Smooth muscle cell (in vitro differentiated cells): Measurements from ENCODE around the gene SUDS3. TPM values are rescaled to one million over a fixed set of nuclear protein-coding genes. Genes with fewer than 3 reads are reported as not detected.

Experiments used
- DNase-seq: peaks from one replicate; lab custom pipeline; 2025; ENCODE audit not compliant: unreplicated experiment; lab: John Stamatoyannopoulos, UW
- H2AFZ ChIP-seq: fragments of 200-600 bp; sonication (generic); 2 replicates; pipeline ENCODE4 v1.6.0; 2016; ENCODE audit warnings: antibody characterized with exemption, low read depth, mild to moderate bottlenecking
- H3F3A ChIP-seq: fragments of 200-600 bp; sonication (generic); 2 replicates; pipeline ENCODE4 v1.6.0; 2017; ENCODE audit warnings: antibody characterized with exemption, low read depth
- H3K27ac ChIP-seq: fragments of 200-600 bp; sonication (generic); 2 replicates; pipeline ENCODE4 v1.5.1; 2016; ENCODE audit warnings: low read depth, mild to moderate bottlenecking
- H3K27me3 ChIP-seq: fragments of 200-600 bp; sonication (generic); 2 replicates; pipeline ENCODE4 v1.6.1; 2016; ENCODE audit warnings: low read depth, mild to moderate bottlenecking
- H3K36me3 ChIP-seq: fragments of 200-600 bp; sonication (generic); 2 replicates; pipeline ENCODE4 v1.5.1; 2016; ENCODE audit warnings: low read depth
- H3K4me1 ChIP-seq: fragments of 200-600 bp; sonication (generic); 2 replicates; pipeline ENCODE4 v1.5.1; 2016; ENCODE audit warnings: low read depth
- H3K4me2 ChIP-seq: fragments of 200-600 bp; sonication (generic); 2 replicates; pipeline ENCODE4 v1.6.0; 2016; ENCODE audit warnings: mild to moderate bottlenecking
- H3K4me3 ChIP-seq: fragments of 200-600 bp; sonication (generic); 2 replicates; pipeline ENCODE4 v1.5.1; 2016; ENCODE audit warnings: mild to moderate bottlenecking
- H3K79me2 ChIP-seq: fragments of 200-600 bp; sonication (generic); 2 replicates; pipeline ENCODE4 v1.6.0; 2016; ENCODE audit warnings: low read depth, mild to moderate bottlenecking
- H3K9ac ChIP-seq: fragments of 200-600 bp; sonication (generic); 2 replicates; pipeline ENCODE4 v1.6.0; 2016; ENCODE audit warnings: low read depth
- H3K9me3 ChIP-seq: fragments of 200-600 bp; sonication (generic); replicated peaks from 2 replicates; pipeline ENCODE4 v1.5.1; 2016; ENCODE audit warnings: low read depth
- H4K20me1 ChIP-seq: fragments of 200-600 bp; sonication (generic); 2 replicates; pipeline ENCODE4 v1.6.0; 2016; ENCODE audit warnings: low read depth
- CTCF ChIP-seq: fragments of 200-600 bp; sonication (generic); IDR thresholded peaks from 2 replicates; pipeline ENCODE4 v1.5.1; 2017; ENCODE audit warnings: borderline replicate concordance, mild to moderate bottlenecking, antibody characterized with exemption; ENCODE audit not compliant: insufficient read depth, poor library complexity, severe bottlenecking
- WGBS: methylation state at CpG from one replicate; pipeline ENCODE4 v1.1.7; 2016; ENCODE audit warnings: low lambda C conversion rate; 5-methylcytosine and 5-hydroxymethylcytosine counted together
- polyA plus RNA-seq: library from polyadenylated mRNA; unstranded; fragments of >200 nt; fragmentation: Nextera tagmentation; extraction: Ambion mirVana; gene quantifications from 2 replicates; pipeline ENCODE4 v1.2.1, GENCODE V29; 2016
- total RNA-seq: library from RNA; depleted of rRNA; stranded (reverse); fragments of >200 nt; gene quantifications from 2 replicates; pipeline ENCODE4 v1.2.3, GENCODE V29; 2014

Gene SUDS3
- total and polyA plus RNA-seq, 2 experiments from 2014 or later = 11.4 to 58.2 TPM

GRCh38 chr12:118397708-118398440 lies 21.5 kb downstream of the SUDS3 start:
- H3K36me3 ChIP-seq = peaks cover 16% of the 10 kb centered on the region
- WGBS = 96% methylated on average over 10 of the region's 10 CpGs
- no peak for DNase-seq

GRCh38 chr12:118398524-118398923 lies 22.2 kb downstream of the SUDS3 start:
- Histone ChIP-seq H3K4me1 (no peaks in the 10 kb centered on the region), H3K79me2 (no peaks in the 10 kb centered on the region), H3F3A (no peaks in the 10 kb centered on the region), H3K27ac (no peak overlapping the region), H2AFZ (no peak overlapping the region), H3K27me3 (no peaks in the 10 kb centered on the region), H3K4me3 (no peak overlapping the region), H4K20me1 (peaks cover 30% of the 10 kb centered on the region), H3K9ac (no peak overlapping the region), H3K4me2 (no peak overlapping the region), H3K9me3 (no peaks in the 10 kb centered on the region), H3K36me3 (peaks cover 16% of the 10 kb centered on the region)
- no peak for DNase-seq
- WGBS = 90% methylated on average over 2 of the region's 2 CpGs
- no peak for TF ChIP-seq CTCF

More at GRCh38 chr12:118397708-118398440, 21.5 kb downstream of the SUDS3 start:
- no peaks in the 10 kb centered on the region for H3K27me3 ChIP-seq
- H4K20me1 ChIP-seq = peaks cover 30% of the 10 kb centered on the region
- no peak overlapping the region for H3K27ac ChIP-seq
- H3K9me3 ChIP-seq = no peaks in the 10 kb centered on the region
- H3K9ac ChIP-seq = no peak overlapping the region
- H3F3A ChIP-seq = no peaks in the 10 kb centered on the region
- no peak overlapping the region for H3K4me2 ChIP-seq
- TF ChIP-seq CTCF = no peak
- no peak overlapping the region for H2AFZ ChIP-seq
- H3K4me1 ChIP-seq = no peaks in the 10 kb centered on the region
- no peaks in the 10 kb centered on the region for H3K79me2 ChIP-seq
- no peak overlapping the region for H3K4me3 ChIP-seq

DNA sequence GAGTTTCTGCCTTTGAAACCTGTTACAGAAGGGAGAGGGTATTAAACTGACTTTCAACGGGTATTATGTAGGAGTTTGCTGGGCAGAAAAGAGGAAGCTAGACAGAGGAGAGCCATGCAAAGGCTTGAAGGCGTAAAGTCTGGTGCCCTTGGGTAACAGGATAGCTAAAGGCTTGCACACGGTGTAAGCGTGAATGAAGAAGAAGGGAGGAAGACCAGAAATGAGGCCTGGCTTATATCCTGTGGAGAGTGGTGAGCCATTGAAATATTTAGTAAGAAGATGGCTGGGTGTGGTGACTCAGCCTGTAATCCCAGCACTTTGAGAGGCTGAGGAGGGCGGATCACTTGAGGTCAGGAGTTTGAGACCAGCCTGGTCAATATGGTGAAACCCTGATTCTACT lies 22.6 kb downstream of the SUDS3 start:
- Histone ChIP-seq H3K36me3 (peaks cover 15% of the 10 kb centered on the region), H3F3A (no peaks in the 10 kb centered on the region)

More for the DNA sequence above, 22.6 kb downstream of the SUDS3 start:
- no peak overlapping the region for H3K4me2 ChIP-seq
- H3K79me2 ChIP-seq = no peaks in the 10 kb centered on the region
- peaks cover 30% of the 10 kb centered on the region for H4K20me1 ChIP-seq
- no peak overlapping the region for H2AFZ ChIP-seq
- no peak overlapping the region for H3K4me3 ChIP-seq
- 81% methylated on average over 5 of the region's 5 CpGs for WGBS
- no peaks in the 10 kb centered on the region for H3K9me3 ChIP-seq
- TF ChIP-seq CTCF = no peak
- no peak for DNase-seq
- no peaks in the 10 kb centered on the region for H3K27me3 ChIP-seq
- H3K9ac ChIP-seq = no peak overlapping the region
- H3K4me1 ChIP-seq = no peaks in the 10 kb centered on the region
- H3K27ac ChIP-seq = no peak overlapping the region
